Endothelial cell of umbilical vein (primary cell): ENCODE results near the gene DPH6. TPM values are rescaled to one million over a fixed set of nuclear protein-coding genes. Genes with fewer than 3 reads are reported as not detected.

Experiments used
- BruUV-seq: library from RNA; stranded (reverse); fragments of 400-500 nt; replicated peaks from 2 replicates; lab custom pipeline; 2021; lab: Mats Ljungman, UMichigan
- CTCF ChIA-PET: fragments of 300-600, 350-600 bp; sonication (Branson Sonifier 250); formaldehyde crosslinking; loops from one replicate; lab custom pipeline; 2021; ENCODE audit warnings: antibody characterized with exemption, inconsistent platforms; lab: Charles Lee
- POLR2A ChIA-PET: fragments of 300-600, 350-600 bp; sonication (Branson Sonifier 250); formaldehyde crosslinking; loops from one replicate; lab custom pipeline; 2021; ENCODE audit warnings: antibody characterized with exemption, inconsistent platforms; lab: Charles Lee
- DNase-seq: peaks from one replicate; pipeline ENCODE4 v3.0.0-alpha.2; 2011; ENCODE audit warnings: low read depth, low spot score
- FAIRE-seq: peaks from 2 replicates; lab custom pipeline; 2011; peaks lifted over from hg19 to GRCh38; lab: Jason Lieb, UNC
- H2AFZ ChIP-seq: 2 replicates; pipeline ENCODE4 v1.6.0; 2012; ENCODE audit warnings: low read depth, low read length, control low read depth, inconsistent platforms
- H3K27ac ChIP-seq: 2 replicates; pipeline ENCODE4 v1.5.1; 2011; ENCODE audit warnings: low read depth, mild to moderate bottlenecking, control low read depth, low read length, moderate library complexity; ENCODE audit not compliant: insufficient read depth
- H3K27me3 ChIP-seq, 2 experiments: 2 replicates each; pipeline versions ENCODE4 v1.6.0 to v1.6.1; 2011; ENCODE audit warnings: low read length in 2 of 2, mixed read lengths in 1 of 2; ENCODE audit not compliant: control insufficient read depth in 2 of 2, insufficient read depth in 2 of 2
- H3K36me3 ChIP-seq, 2 experiments: 2 replicates in 1 of 2; 3 replicates in 1 of 2; pipeline ENCODE4 v1.5.1; 2011; ENCODE audit warnings: low read length in 2 of 2, mild to moderate bottlenecking in 1 of 2, moderate library complexity in 1 of 2; ENCODE audit not compliant: control insufficient read depth in 2 of 2, insufficient read depth in 2 of 2; ENCODE audit errors: extremely low read depth in 1 of 2
- H3K4me1 ChIP-seq: 3 replicates; pipeline ENCODE4 v1.5.1; 2011; ENCODE audit warnings: mild to moderate bottlenecking, low read length; ENCODE audit not compliant: control insufficient read depth, insufficient read depth; ENCODE audit errors: extremely low read depth
- H3K4me2 ChIP-seq: 2 replicates; pipeline ENCODE4 v1.6.1; 2011; ENCODE audit warnings: low read length, control low read depth, mixed read lengths; ENCODE audit not compliant: insufficient read depth
- H3K4me3 ChIP-seq, 3 experiments: fragments of 200-600 bp in 1 of 3; sonication (generic), shearing (Covaris generic) in 1 of 3; replicated peaks in 1 of 3; 2 replicates each; pipeline ENCODE4 v1.5.1; 2011 to 2016; ENCODE audit warnings: control low read depth in 3 of 3, low read length in 3 of 3, mild to moderate bottlenecking in 2 of 3, inconsistent platforms in 1 of 3, low read depth in 1 of 3, moderate library complexity in 1 of 3; ENCODE audit not compliant: insufficient read depth in 1 of 3
- H3K79me2 ChIP-seq: 2 replicates; pipeline ENCODE4 v1.6.0; 2012; ENCODE audit warnings: low read length, inconsistent platforms; ENCODE audit not compliant: control insufficient read depth, insufficient read depth
- H3K9ac ChIP-seq: replicated peaks from 2 replicates; pipeline ENCODE3; 2011; ENCODE audit warnings: low read length, control low read depth; ENCODE audit not compliant: insufficient read depth; ENCODE audit errors: extremely low read depth
- H3K9me1 ChIP-seq: replicated peaks from 3 replicates; pipeline ENCODE4 v1.6.0; 2011; ENCODE audit warnings: mild to moderate bottlenecking, low read length; ENCODE audit not compliant: control insufficient read depth, insufficient read depth; ENCODE audit errors: extremely low read depth
- H3K9me3 ChIP-seq: replicated peaks from 2 replicates; pipeline ENCODE4 v1.5.1; 2012; ENCODE audit warnings: low read length, inconsistent platforms; ENCODE audit not compliant: control insufficient read depth, insufficient read depth
- H4K20me1 ChIP-seq: replicated peaks from 2 replicates; pipeline ENCODE3; 2011; ENCODE audit warnings: mild to moderate bottlenecking, low read length; ENCODE audit not compliant: control insufficient read depth, insufficient read depth; ENCODE audit errors: extremely low read depth
- EZH2 ChIP-seq: IDR thresholded peaks from 2 replicates; pipeline ENCODE4 v1.6.1; 2012; ENCODE audit warnings: borderline replicate concordance, low read depth, mild to moderate bottlenecking, moderate library complexity, low read length, inconsistent platforms; ENCODE audit not compliant: severe bottlenecking
- FOS ChIP-seq: IDR thresholded peaks from 2 replicates; pipeline ENCODE4 v1.6.1; 2011; ENCODE audit warnings: mild to moderate bottlenecking, low read length, moderate library complexity, borderline replicate concordance; ENCODE audit not compliant: insufficient read depth
- GATA2 ChIP-seq: IDR thresholded peaks from 2 replicates; pipeline ENCODE4 v1.7.0; 2011; ENCODE audit warnings: low read depth, mild to moderate bottlenecking, moderate library complexity, mixed read lengths, low read length; ENCODE audit not compliant: insufficient read length, insufficient read depth
- JUN ChIP-seq: IDR thresholded peaks from 2 replicates; pipeline ENCODE4 v1.6.1; 2011; ENCODE audit warnings: borderline replicate concordance, low read depth; ENCODE audit not compliant: insufficient read length, insufficient read depth
- MYC ChIP-seq: IDR thresholded peaks from one replicate; pipeline ENCODE4 v1.6.1; 2011; ENCODE audit warnings: mild to moderate bottlenecking, low read depth, low read length
- POLR2A ChIP-seq: IDR thresholded peaks from 2 replicates; pipeline ENCODE4 v1.6.1; 2012; ENCODE audit warnings: low read depth, mild to moderate bottlenecking, control low read depth, low read length
- POLR2AphosphoS5 ChIP-seq: IDR thresholded peaks from 2 replicates; pipeline ENCODE4 v1.6.1; 2012; ENCODE audit warnings: low read depth, mild to moderate bottlenecking, control low read depth, low read length, moderate library complexity; ENCODE audit not compliant: insufficient read depth
- dilution Hi-C: fragments of 300-500 bp; cut with MboI; formaldehyde crosslinking; loops from one replicate; pipeline ENCODE4 v1.15.0; 2019; ENCODE audit warnings: low sequenced_read_pairs; ENCODE audit not compliant: extremely low pct_ligation_motif_present
- intact Hi-C: fragments of 100-400 bp; cut with micrococcal nuclease; formaldehyde crosslinking; loops from one replicate; pipeline ENCODE4 v1.10.0; 2022
- polyA plus RNA-seq, 4 experiments: library from polyadenylated mRNA; depleted of rRNA in 3 of 4; stranded (reverse) in 3 of 4; unstranded in 1 of 4; fragments of >200 nt; gene quantifications; 2 replicates each; pipeline versions ENCODE4 v1.2.1 to v1.2.3, GENCODE V29; 2011 to 2012; ENCODE audit warnings: missing spikeins in 1 of 4
- total RNA-seq: library from RNA; stranded (reverse); gene quantifications from 2 replicates; pipeline ENCODE4 v1.2.3, GENCODE V29; 2021
- TF ChIP-seq, protein P1 (sequence below): IDR thresholded peaks from 2 replicates; pipeline ENCODE4 v1.6.1; 2011; ENCODE audit not compliant: insufficient read depth, insufficient read length
- TF ChIP-seq, protein P2 (sequence below), 2 donors: IDR thresholded peaks; 1 replicate in 1 of 2; 2 replicates in 1 of 2; pipeline ENCODE4 v1.5.1; 2011; ENCODE audit warnings: low read length in 2 of 2, mild to moderate bottlenecking in 2 of 2, moderate library complexity in 2 of 2, control low read depth in 1 of 2, inconsistent platforms in 1 of 2, low read depth in 1 of 2; ENCODE audit not compliant: insufficient read depth in 1 of 2; ENCODE audit errors: extremely low read depth in 1 of 2

The DPH6 gene
- total and polyA plus RNA-seq, 2 donors (not counting 3 experiments of a cell fraction or from before 2014, with no cell fraction given) = 4.6 to 10.1 TPM

DNA sequence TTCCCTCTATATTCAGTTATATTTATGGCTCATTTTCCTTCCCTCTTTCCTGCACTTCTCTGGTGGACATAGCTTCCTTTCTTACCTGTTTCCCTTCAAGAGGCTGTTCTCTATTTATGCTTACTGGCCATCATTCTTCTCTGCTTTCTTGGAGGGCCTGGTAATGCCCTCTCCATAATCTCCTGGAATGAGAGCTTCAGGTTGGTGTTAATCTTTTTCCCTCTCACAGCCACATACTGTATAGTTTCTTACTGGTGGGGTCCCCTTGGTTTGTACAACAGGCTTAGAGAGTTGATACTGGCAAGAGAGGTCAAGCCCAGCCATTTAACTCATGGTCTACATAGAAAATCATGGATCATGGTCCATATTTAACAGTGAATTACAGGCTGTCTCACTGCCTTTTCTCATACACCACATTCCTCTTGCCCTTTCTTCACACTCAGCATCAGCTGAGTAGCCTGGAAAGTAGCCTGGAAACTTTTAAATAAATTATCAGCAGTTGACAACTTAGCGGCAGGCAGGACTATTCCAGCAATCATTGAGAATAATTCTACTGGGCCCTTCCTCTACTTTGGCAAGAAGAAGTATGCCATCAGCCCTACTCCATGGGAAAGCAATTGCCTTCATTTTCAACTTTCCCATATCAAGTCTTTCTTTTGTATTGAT is 38.0 kb upstream of the DPH6 start:
- Histone ChIP-seq H3K36me3 (no peaks in the 10 kb centered on the region), H3K4me2 (no peak overlapping the region), H3K79me2 (no peaks in the 10 kb centered on the region), H3K4me1 (no peaks in the 10 kb centered on the region), H3K27me3 (no peaks in the 10 kb centered on the region), H4K20me1 (no peaks in the 10 kb centered on the region), H3K27ac (no peak overlapping the region), H2AFZ (no peak overlapping the region), H3K4me3 (no peak overlapping the region), H3K9me1 (no peaks in the 10 kb centered on the region), H3K9me3 (no peaks in the 10 kb centered on the region), H3K9ac (no peak overlapping the region)
- DNase-seq (no peak), FAIRE-seq (no peak)
- BruUV-seq = no TSS peak
- dilution Hi-C loops (no loop called here), intact Hi-C loops (no loop called here)
- CTCF ChIA-PET = no interaction called here
- TF ChIP-seq, protein P1, sequence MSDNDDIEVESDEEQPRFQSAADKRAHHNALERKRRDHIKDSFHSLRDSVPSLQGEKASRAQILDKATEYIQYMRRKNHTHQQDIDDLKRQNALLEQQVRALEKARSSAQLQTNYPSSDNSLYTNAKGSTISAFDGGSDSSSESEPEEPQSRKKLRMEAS = no peak
- no peak for TF ChIP-seq POLR2A
- TF ChIP-seq FOS = no peak
- TF ChIP-seq POLR2AphosphoS5 = no peak
- TF ChIP-seq MYC = no peak
- TF ChIP-seq EZH2 = no peak
- TF ChIP-seq, protein P2, sequence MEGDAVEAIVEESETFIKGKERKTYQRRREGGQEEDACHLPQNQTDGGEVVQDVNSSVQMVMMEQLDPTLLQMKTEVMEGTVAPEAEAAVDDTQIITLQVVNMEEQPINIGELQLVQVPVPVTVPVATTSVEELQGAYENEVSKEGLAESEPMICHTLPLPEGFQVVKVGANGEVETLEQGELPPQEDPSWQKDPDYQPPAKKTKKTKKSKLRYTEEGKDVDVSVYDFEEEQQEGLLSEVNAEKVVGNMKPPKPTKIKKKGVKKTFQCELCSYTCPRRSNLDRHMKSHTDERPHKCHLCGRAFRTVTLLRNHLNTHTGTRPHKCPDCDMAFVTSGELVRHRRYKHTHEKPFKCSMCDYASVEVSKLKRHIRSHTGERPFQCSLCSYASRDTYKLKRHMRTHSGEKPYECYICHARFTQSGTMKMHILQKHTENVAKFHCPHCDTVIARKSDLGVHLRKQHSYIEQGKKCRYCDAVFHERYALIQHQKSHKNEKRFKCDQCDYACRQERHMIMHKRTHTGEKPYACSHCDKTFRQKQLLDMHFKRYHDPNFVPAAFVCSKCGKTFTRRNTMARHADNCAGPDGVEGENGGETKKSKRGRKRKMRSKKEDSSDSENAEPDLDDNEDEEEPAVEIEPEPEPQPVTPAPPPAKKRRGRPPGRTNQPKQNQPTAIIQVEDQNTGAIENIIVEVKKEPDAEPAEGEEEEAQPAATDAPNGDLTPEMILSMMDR (IDR thresholded peaks at IDR 0.05; ENCODE audit: extremely low read depth in 1 of 2, insufficient read depth in 1 of 2, low read depth in 1 of 2, low read length in 2 of 2) = no peak
- TF ChIP-seq JUN = no peak
- TF ChIP-seq GATA2 = no peak
- POLR2A ChIA-PET = no interaction called here
